Stimulated activated CD4-positive, alpha-beta T cell treated with anti-CD3 and anti-CD28 coated beads, Interleukin-2, amount 100 ng/mL, for 4 hours (primary cell): ENCODE data around the gene IL27RA.
"Not testable (repeated sequence)": the region's sequence is repeated elsewhere in the genome, so short reads cannot be mapped to it uniquely, and the experiment has no call there.

Experiments used
- DNase-seq: peaks from one replicate; pipeline ENCODE4 v3.0.0-alpha.2; 2020; ENCODE audit warnings: low read depth

Gene IL27RA

DNA sequence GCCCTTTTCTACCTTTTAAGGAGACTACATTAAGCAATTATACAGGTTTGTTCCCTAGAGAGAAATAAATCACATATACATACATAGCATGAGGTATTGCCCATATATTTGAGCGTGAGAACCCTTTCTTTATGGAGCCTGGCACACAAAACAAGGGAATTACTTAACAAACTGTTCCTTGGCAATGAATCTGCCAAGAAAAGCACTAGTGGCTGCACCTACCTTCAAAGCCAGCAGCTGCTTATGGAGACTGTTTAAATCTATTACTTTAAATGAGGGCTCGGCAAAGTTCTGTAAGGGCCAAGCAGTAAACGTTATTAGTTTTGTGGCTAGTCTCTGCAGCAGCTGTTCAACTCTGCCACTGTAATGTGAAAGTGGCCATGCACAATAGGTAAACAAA, 32.5 kb upstream of the IL27RA start:
- no peak for DNase-seq

DNA sequence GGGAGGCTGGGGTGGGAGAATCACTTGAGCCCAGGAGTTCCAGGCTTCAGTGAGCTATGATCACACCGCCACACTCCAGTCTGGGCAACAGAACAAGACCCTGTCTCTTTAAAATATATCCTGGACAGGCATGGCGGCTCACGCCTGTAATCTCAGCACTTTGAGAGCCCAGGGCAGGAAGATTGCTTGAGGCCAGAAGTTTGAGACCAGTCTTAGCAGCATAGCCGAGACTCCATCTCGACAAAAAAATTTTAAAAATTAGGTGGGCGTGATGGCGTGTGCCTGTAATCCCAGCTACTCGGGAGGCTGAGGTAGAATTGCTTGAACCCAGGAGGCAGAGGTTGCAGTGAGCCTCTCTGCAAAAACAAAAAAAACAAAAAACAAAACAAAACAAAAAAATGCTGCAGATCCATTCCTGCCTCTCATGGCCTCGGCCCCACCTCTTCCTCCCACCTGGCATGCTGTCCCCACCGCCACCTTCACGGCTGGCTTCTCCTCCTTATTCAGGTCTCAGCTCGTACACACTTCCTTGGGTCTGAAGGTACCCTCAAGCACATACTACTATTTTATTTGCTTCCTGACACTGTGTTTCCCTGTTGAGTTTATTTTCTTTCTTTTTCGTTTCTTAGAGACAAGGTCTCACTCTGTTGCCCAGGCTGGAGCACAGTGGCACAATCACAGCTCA, 30.7 kb upstream of the IL27RA start:
- no peak for DNase-seq

- no peak for DNase-seq
These were observed 28.9 kb upstream of the IL27RA start for GRCh38 chr19:14002571-14003250.

DNA sequence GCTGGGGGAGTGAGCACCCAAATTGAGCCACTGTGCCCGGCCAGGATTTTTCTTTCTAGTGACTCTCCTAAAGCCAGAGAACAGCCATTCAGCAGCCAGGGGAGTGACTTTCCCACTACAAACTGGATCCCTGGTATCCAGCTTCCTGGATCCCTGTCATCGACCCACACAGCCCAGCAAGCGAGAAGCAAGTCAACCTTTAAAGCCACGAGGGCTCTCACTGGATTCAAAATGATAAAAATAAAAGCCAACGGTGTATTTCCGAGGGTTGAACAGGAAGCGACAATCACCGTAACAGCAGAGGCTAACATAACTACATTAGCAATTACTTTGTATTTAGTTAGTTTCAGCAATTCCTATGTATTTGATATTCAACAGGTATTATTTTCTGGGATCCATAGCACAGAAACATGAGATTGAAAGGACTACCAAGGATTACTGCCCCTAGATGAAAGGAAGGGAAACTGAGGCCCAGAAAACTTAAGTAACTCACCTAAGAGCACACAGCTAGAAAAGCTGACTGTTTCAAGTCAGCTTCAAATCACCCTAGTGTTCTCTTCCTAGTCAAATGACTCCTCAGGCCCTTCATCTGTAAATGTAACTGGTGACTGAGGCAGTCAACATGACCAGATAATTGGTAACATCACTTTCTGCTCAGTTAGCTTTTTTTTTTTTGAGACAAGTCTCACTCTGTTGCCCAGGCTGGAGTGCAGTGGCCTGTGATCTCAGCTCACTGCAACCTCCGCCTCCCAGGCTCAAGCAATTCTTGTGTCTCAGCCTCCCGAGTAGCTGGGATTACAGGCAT, 28.1 kb upstream of the IL27RA start:
- DNase-seq, result no peak

DNA sequence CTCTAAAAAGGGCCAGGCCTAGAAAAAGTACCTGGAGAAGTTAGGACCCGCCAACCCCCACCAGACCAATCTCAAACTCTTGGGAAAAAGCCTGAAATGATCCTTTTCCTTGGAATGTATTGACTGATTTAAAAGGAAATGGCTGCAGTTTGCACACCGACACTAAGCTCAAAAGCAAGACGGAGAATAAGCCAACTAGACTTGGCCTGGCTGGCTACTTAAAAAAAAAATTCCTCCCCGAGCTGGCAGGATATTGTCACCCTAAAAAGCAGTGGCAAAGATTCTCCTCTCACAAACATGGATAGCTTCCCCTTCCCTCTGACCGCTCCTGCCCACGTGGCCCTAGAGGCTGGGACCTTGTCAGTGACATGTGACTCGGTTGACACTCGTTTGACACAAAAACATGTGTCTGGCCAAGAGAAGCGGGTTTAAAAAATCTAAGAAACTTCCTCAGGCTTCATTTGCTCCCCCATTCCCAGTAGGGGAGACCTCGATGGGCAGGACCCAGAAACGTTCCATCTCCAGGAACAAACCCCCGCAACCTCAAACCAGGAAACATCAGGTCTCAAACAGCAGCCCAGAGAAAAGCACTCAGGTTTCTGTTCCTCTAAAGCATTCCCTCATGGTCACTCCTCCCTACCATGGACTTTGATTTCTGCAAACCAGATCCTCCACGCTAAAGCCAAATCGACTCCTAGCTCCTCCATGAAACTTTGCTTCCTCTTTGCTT, 26.8 kb upstream of the IL27RA start:
- no peak for DNase-seq

- peak; percentile 82 for DNase-seq
These were observed 26.0 kb upstream of the IL27RA start for GRCh38 chr19:14005349-14006084.

DNA sequence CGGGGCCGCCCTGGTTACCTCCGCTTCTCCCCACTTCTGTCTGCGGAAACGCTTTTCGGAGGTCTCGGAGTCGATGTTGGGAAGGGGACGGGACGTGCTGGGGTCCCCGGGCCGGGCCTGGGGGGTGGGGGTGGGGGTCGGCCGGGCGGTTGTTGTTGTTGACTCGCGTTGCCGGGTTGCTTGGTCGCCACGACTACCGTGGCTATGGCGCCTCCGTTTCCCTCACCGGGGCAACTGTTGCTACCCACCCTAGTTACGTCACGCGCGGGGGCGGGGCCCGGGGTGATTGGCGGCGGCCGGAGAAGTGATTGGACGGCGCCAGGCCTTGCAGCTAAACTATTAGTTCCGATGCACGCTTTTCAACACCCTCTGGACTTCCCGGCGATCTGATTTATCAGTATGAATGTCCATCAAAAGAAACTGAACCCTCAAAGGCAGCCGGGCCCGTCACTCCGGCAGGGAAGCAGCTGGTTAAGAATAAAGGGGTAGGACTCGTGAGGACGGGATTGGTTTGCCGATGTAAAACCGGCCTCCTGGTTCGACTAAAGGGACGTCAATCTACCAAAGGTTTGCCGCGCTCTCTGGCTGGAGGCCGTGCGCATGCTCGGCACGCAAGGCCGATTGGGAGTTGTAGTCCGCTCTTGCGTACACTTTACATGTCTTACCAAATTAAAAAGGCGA, 25.3 kb upstream of the IL27RA start, which contains the start of gene RFX1:
Gene RFX1 (minus strand): TSS at position 236 of the 681 bp plus-strand sequence. CDS start 12,477 bp downstream, outside the sequence.
- DNase-seq, result peak; percentile 100

GRCh38 chr19:14006766-14007562, 24.6 kb upstream of the IL27RA start:
- DNase-seq, result no peak

DNA sequence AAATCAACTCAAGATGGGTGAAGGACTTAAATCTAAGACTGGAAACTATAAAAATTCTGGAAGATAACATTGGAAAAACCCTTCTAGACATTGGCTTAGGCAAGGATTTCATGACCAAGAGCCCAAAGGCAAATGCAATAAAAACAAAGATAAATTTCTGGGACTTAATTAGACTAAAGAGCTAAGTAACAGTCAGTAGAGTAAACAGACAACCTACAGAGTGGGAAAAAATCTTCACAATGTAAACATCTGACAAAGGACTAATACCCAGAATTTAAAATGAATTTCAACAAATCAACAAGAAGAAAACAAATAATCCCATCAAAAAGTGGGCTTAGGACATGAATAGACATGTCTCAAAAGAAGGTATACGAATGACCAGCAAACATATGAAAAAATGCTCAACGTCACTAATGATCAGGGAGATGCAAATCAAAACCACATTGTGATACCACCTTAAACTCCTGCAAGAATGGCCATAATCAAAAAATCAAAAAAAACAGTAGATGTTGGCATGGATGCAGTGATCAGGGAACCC, 19.1 kb upstream of the IL27RA start:
- DNase-seq, result no peak

DNA sequence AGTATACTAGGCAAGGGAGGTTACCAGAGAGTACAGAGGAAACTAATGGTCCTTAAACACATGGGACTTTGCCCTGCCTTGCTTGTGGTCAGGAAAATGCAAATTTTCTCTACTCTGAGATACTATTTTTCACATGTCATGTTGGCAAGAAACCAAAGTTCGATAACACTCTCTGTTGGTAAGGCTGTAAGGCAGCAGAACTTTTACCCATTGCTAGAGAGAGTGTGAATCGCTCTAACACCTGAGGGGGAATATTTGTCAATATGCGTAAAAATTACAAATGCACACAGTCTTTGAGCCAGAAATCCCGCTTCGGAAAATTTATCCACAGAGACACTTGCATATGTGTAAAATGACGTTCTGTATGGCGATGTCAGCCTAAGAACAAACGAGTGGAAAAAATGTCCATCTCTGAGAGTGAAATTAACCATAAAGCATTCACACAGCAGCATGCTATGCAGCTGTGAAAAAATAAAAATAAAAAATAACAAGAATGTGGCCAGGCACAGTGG, 16.0 kb upstream of the IL27RA start:
- no peak for DNase-seq

DNA sequence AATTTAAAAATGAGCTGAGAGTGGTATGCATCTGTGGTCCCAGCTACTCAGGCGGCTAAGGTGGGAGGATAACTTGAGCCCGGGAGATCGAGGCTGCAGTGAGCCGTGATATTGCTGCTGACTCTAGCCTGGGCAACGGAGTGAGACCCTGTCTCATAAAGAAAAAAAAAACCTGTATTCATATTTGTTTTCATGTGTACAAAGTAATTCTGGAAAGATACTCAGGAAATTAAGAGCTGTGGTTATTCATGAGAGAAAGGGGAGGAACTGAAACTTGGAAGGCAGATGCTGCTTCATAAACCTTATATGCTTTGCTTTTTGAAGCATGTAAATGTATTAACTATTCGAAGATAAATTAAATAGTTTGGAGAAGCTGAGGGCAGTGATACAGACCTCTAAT, 12.5 kb upstream of the IL27RA start:
- no peak for DNase-seq

DNA sequence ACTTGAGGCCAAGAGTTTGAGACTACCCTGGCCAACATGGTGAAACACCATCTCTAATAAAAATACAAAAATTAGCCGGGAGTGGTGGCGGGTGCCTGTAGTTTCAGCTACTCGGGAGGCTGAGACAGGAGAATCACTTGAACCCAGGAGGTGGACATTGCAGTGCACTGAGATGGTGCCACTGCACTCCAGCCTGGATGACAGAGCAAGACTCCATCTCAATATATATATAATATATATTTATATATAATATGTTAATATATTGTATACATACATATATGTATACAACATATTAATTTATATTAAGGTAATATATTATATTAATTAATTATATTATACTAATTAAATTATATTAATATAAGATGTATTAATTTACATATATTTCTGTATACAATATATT, 11.8 kb upstream of the IL27RA start:
- DNase-seq, result not testable (repeated sequence)

DNA sequence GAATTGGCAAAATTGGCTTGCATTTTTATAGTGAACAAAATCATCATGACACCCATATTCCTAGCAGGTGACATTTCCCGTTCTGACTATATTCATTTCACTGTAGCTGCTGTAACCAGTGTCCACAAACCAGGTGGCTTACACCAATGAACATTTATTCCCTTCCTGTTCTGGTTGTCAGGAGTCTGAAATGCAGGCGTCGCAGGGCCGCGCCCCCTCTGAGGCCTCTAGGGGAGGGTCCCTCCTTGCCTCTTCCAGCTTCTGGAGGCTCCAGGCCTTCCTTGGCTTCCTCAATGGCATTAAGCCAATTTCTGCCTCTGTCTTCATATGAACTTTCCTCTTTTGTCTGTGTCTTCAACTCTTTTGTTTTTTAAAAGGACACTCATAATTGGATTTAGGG, 10.1 kb upstream of the IL27RA start:
- DNase-seq, result no peak

DNA sequence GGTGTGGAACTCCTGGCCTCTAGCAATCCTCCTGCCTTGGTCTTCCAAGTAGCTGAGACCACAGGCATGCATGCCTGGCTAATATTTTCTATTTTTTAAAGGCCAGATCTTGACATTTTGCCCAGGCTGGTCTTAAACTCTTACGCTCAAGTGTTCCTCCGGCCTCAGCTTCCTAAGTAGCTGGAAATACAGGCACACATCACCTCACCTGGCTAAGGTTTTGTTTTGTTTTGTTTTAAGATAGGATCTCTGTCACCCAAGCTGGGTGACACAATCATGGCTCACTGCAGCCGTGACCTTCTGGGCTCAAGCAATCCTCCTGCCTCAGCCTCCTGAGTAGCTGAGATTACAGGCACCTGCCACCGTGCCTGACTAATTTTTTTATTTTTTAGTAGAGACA, 9.1 kb upstream of the IL27RA start:
- no peak for DNase-seq

- DNase-seq, result no peak
These were observed 7.9 kb upstream of the IL27RA start for GRCh38 chr19:14023404-14024235.

GRCh38 chr19:14026652-14027192, 4.8 kb upstream of the IL27RA start:
- not testable (repeated sequence) for DNase-seq

- no peak for DNase-seq
These were observed 3.6 kb upstream of the IL27RA start, which contains the start of gene RLN3 for GRCh38 chr19:14027856-14028450. Gene RLN3 (plus strand): TSS chr19:14028148. CDS start chr19:14028205, 57 bp downstream.

DNA sequence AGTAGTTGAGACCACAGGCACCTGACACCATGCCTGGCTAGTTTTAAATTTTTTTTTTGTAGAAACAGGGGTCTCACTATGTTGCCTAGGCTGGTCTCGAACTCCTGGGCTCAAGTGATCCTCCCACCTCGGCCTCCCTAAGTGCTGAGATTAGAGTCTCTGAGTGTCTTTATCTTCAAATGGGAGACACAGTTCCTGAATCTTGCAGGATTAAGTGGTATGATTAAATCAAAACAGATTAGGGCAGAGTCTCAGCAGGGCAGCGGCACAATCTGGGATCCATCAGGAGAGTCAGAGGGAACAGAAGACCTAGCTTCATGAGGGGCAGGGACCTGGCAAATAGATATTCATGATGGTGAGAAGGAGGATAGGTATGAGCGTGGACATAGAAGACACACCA, 2.7 kb upstream of the IL27RA start:
- no peak for DNase-seq
